Left ventricle myocardium superior (tissue), 1 donor: ENCODE data around the gene PAK4. TPM values are rescaled to one million over a fixed set of nuclear protein-coding genes. Genes with fewer than 3 reads are reported as not detected.
"Not testable (repeated sequence)": the region's sequence is repeated elsewhere in the genome, so short reads cannot be mapped to it uniquely, and the experiment has no call there.

Experiments
- ATAC-seq: fragments of 200-7000 bp; cut with Tn5 transposase; one replicate; pipeline ENCODE4 v1.9.1; 2020; ENCODE audit warnings: mild to moderate bottlenecking, moderate library complexity
- DNase-seq: peaks from one replicate; pipeline ENCODE4 v3.0.0-alpha.2; 2020
- intact Hi-C: fragments of 100-400 bp; cut with micrococcal nuclease; formaldehyde crosslinking; loops from one replicate; pipeline ENCODE4 v1.11.0; 2022
- total RNA-seq: library from RNA; stranded (reverse); fragmentation: NEBNext Ultra II Directional; extraction: Animal tissue kit (Norgen Biotek cat#: 25700); gene quantifications from one replicate; pipeline ENCODE4 v1.2.1, GENCODE V29; 2021
- donor health status: DM: no; HTN: yes; CAD: no; lungs with severe emphysema.

PAK4 gene
- total RNA-seq, 1 donor from 2014 or later: 17.4 TPM

- ATAC-seq, intact Hi-C loops, DNase-seq: not testable (repeated sequence)
Measured at GRCh38 chr19:39215323-39215722, 89.7 kb downstream of the PAK4 start.

DNA sequence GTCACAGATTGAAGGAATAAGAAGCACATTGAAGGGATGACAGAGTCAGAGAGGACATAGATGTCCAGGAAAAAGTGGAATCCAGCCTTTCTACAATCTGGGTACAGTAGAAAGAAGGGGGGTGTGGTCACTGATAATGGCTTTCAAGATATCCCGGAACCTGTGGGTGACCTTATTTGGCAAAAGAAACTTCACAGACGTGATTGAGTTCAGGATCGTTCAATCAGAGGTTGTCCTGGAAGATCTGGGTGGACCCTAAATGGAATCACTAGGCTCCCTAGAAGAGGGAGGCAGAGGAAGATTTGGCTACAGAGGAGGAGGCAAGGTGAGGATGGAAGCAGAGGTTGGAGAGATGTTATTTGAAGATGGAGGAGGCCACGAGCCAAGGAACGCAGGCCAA lies 91.5 kb downstream of the PAK4 start:
- ATAC-seq (no peak), DNase-seq (no peak)
- intact Hi-C loops: no loop called here

DNA sequence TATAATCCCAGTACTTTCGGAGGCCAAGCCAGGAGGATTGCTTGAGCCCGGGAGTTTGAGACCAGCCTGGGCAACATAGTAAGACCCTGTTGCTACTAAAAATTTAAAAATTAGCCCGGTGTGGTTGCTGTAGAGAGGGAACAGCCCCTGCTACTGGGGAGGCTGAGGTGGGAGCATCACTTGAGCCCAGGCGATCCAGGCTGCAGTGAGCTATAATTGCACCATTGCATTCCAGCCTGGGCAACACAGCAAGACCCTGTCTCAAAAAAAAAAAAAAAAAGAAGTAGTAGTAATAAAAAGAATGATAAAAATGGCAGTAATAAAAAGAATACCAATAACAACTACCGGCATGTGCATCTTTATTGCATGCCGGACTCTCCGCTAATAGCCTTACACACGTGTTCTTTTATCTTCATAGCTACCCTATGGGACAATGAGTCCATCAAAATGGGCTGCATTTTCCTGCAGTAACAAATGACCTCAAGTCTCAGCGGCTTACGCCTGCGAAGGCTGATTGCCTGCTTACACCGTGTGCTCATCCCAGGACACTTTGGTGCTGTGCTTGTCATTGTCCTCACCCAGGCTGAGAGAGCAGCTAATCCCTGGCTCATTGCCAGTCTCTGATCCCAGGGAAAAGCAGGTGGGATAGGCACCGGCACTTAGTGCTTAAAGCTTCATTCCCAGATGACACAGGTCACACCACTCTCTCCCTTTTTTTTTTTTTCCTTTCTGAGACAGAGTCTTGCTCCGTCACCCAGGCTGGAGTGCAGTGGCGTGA lies 92.8 kb downstream of the PAK4 start:
- DNase-seq (no peak), ATAC-seq (no peak)
- intact Hi-C loops: no loop called here

GRCh38 chr19:39219108-39219507 lies 93.5 kb downstream of the PAK4 start:
- ATAC-seq, intact Hi-C loops, DNase-seq: not testable (repeated sequence)

GRCh38 chr19:39223703-39224279 lies 98.2 kb downstream of the PAK4 start:
- DNase-seq (no peak), ATAC-seq (no peak)
- intact Hi-C loops: no loop called here

DNA sequence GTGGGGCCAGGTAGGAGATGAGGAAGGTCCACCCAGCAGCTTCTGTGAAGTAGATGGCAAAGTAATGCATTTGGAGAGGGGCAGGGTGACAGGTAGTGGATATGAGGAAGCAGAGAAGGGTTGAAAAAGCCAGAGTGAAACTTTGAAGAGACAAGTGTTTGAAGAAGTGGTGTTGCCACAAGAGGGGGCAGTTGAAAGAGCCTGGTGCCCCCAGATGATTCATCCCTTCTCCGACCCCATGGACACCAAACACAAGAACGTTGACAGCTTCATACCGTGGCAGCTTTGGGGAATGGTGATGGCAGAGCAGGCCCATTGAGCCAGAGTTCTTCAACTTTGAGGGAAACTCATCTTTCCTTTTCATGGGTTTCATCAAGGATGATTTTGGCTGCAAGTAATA lies 99.3 kb downstream of the PAK4 start:
- DNase-seq (no peak), ATAC-seq (no peak)
- intact Hi-C loops: no loop called here

Other genes starting within 250 kb of the PAK4 start
- gene RINL, start 247.5 kb upstream of the PAK4 start, total RNA-seq: 4.5 TPM
- 94.4 TPM for gene SIRT2, start 226.2 kb upstream of the PAK4 start, total RNA-seq
- 14.5 TPM for gene NFKBIB, start 225.8 kb upstream of the PAK4 start, total RNA-seq
- not detected for gene CCER2, start 213.6 kb upstream of the PAK4 start, total RNA-seq
- 13.2 TPM for gene SARS2, start 195.0 kb upstream of the PAK4 start, total RNA-seq
- gene MRPS12, start 194.8 kb upstream of the PAK4 start, total RNA-seq: 71.9 TPM
- 1.7 TPM for gene FBXO17, start 150.0 kb upstream of the PAK4 start, total RNA-seq
- gene FBXO27, start 93.2 kb upstream of the PAK4 start, total RNA-seq: 9.7 TPM
- not detected for gene ACP7, start 41.4 kb upstream of the PAK4 start, total RNA-seq
- gene NCCRP1, start 71.2 kb downstream of the PAK4 start, total RNA-seq: not detected
- gene SYCN, start 78.5 kb downstream of the PAK4 start, total RNA-seq: not detected
- not detected for gene IFNL3, start 119.2 kb downstream of the PAK4 start, total RNA-seq
- not detected for gene IFNL4, start 123.1 kb downstream of the PAK4 start, total RNA-seq
- gene IFNL2, start 142.6 kb downstream of the PAK4 start, total RNA-seq: not detected
- gene IFNL1, start 170.6 kb downstream of the PAK4 start, total RNA-seq: not detected
- gene LRFN1, start 195.1 kb downstream of the PAK4 start, total RNA-seq: 0.35 TPM
- 18.5 TPM for gene GMFG, start 210.3 kb downstream of the PAK4 start, total RNA-seq
- 50.7 TPM for gene SAMD4B, start 216.6 kb downstream of the PAK4 start, total RNA-seq